Measurements from ENCODE around the gene KMT2D.

The KMT2D gene

GRCh38 chr12:49022558-49023178 is 37.9 kb downstream of the KMT2D start:
- H3K36me3 ChIP-seq: peaks cover 65 to 72% (median 70%) of the 10 kb centered on the region in 11 experiments
- H3K9me3 ChIP-seq (replicated peaks in 1 of 11): no peaks in the 10 kb centered on the region
- H3K4me1 ChIP-seq: peaks cover 18 to 30% (median 24%) of the 10 kb centered on the region in 10 experiments
- no peak overlapping the region for H3K4me2 ChIP-seq
- no peak overlapping the region for H3K4me3 ChIP-seq
- no peak for TF ChIP-seq Cebpa-rat (IDR thresholded peaks at IDR 0.05)
- H4K20me1 ChIP-seq: peaks cover 23 to 57% (median 46%) of the 10 kb centered on the region in 11 experiments; a peak in 20 of 22 replicates
- no peaks in the 10 kb centered on the region for H3K27me3 ChIP-seq
- peak overlapping the region in 2 of 11 experiments; percentile 2 to 12; a peak in 1 of 22 replicates for H3K27ac ChIP-seq
- peak overlapping the region in 1 of 11 experiments; percentile 26; a peak in 1 of 22 replicates for H3K9ac ChIP-seq

- H3K27me3 ChIP-seq: no peaks in the 10 kb centered on the region
- H3K27ac ChIP-seq: peak overlapping the region in 8 of 11 experiments; percentile 25 to 98 (median 64); a peak in 14 of 22 replicates
- no peak overlapping the region for H3K4me3 ChIP-seq
- H3K9ac ChIP-seq: peak overlapping the region in 6 of 11 experiments; percentile 26 to 48 (median 38); a peak in 8 of 22 replicates
- H3K9me3 ChIP-seq (replicated peaks in 1 of 11): no peaks in the 10 kb centered on the region
- TF ChIP-seq Cebpa-rat (IDR thresholded peaks at IDR 0.05): no peak
- H3K4me1 ChIP-seq: peaks cover 25 to 40% (median 34%) of the 10 kb centered on the region in 10 experiments
- H4K20me1 ChIP-seq: peaks cover 18 to 45% (median 34%) of the 10 kb centered on the region in 11 experiments; a peak in 20 of 22 replicates
- H3K36me3 ChIP-seq: peaks cover 52 to 59% (median 57%) of the 10 kb centered on the region in 11 experiments
- peak overlapping the region in 7 of 11 experiments; percentile 10 to 84 (median 66); a peak in 7 of 22 replicates for H3K4me2 ChIP-seq
These were observed 39.2 kb downstream of the KMT2D start for GRCh38 chr12:49021292-49021915.

GRCh38 chr12:49020441-49020840 is 40.2 kb downstream of the KMT2D start:
- Histone ChIP-seq H3K9me3 (replicated peaks in 1 of 11) (no peaks in the 10 kb centered on the region), H3K27me3 (no peaks in the 10 kb centered on the region), H3K4me1 (peaks cover 25 to 40% (median 36%) of the 10 kb centered on the region in 10 experiments), H3K4me3 (no peak overlapping the region), H3K36me3 (peaks cover 43 to 50% (median 48%) of the 10 kb centered on the region in 11 experiments), H3K9ac (peak overlapping the region in 7 of 11 experiments; percentile 40 to 97 (median 53); a peak in 13 of 22 replicates), H4K20me1 (peaks cover 9 to 35% (median 25%) of the 10 kb centered on the region in 11 experiments; a peak in 19 of 22 replicates), H3K27ac (peak overlapping the region in 10 of 11 experiments; percentile 35 to 99 (median 94); a peak in 19 of 22 replicates), H3K4me2 (peak overlapping the region in 10 of 11 experiments; percentile 52 to 88 (median 67); a peak in 17 of 22 replicates)
- TF ChIP-seq Cebpa-rat (IDR thresholded peaks at IDR 0.05): no peak

GRCh38 chr12:49019443-49020324 is 40.9 kb downstream of the KMT2D start:
- H3K9ac ChIP-seq: peak overlapping the region; percentile 90 to 97 (median 92)
- no peak for TF ChIP-seq Cebpa-rat (IDR thresholded peaks at IDR 0.05)
- H3K36me3 ChIP-seq: peaks cover 35 to 42% (median 40%) of the 10 kb centered on the region in 11 experiments
- no peaks in the 10 kb centered on the region for H3K9me3 ChIP-seq (replicated peaks in 1 of 11)
- peak overlapping the region; percentile 71 to 85 (median 74); a peak in 19 of 20 replicates for H3K4me3 ChIP-seq
- no peaks in the 10 kb centered on the region for H3K27me3 ChIP-seq
- H3K4me2 ChIP-seq: peak overlapping the region; percentile 83 to 94 (median 88)
- peaks cover 1 to 28% (median 17%) of the 10 kb centered on the region in 11 experiments; a peak in 18 of 22 replicates for H4K20me1 ChIP-seq
- H3K27ac ChIP-seq: peak overlapping the region; percentile 89 to 99 (median 95)
- peaks cover 25 to 44% (median 38%) of the 10 kb centered on the region in 10 experiments for H3K4me1 ChIP-seq

- Histone ChIP-seq H3K27me3 (no peaks in the 10 kb centered on the region), H3K36me3 (peaks cover 29 to 36% (median 34%) of the 10 kb centered on the region in 11 experiments), H3K9ac (peak overlapping the region; percentile 90 to 97 (median 92)), H3K4me1 (peaks cover 25 to 47% (median 38%) of the 10 kb centered on the region in 10 experiments), H3K4me2 (peak overlapping the region; percentile 83 to 94 (median 88)), H3K9me3 (replicated peaks in 1 of 11) (no peaks in the 10 kb centered on the region), H3K27ac (peak overlapping the region; percentile 89 to 99 (median 95)), H4K20me1 (peaks cover 0 to 27% (median 13%) of the 10 kb centered on the region in 11 experiments; a peak in 14 of 22 replicates), H3K4me3 (peak overlapping the region; percentile 71 to 85 (median 74))
- TF ChIP-seq Cebpa-rat (IDR thresholded peaks at IDR 0.05): no peak
These were observed 41.5 kb downstream of the KMT2D start for GRCh38 chr12:49019120-49019430.

GRCh38 chr12:49018261-49019119 is 42.1 kb downstream of the KMT2D start, which contains the start of gene PRKAG1:
Gene PRKAG1 (minus strand): TSS chr12:49018776. CDS start chr12:49018740, 36 bp downstream.
- Histone ChIP-seq H3K4me2 (peak within 1 kb of the TSS; percentile 83 to 95 (median 90)), H4K20me1 (peaks cover 0 to 26% (median 11%) of the 10 kb centered on the region in 11 experiments; a peak in 11 of 22 replicates), H3K4me1 (peaks cover 25 to 47% (median 38%) of the 10 kb centered on the region in 10 experiments), H3K4me3 (peak within 1 kb of the TSS; percentile 71 to 85 (median 74)), H3K9ac (peak within 1 kb of the TSS; percentile 90 to 97 (median 92)), H3K9me3 (replicated peaks in 1 of 11) (no peaks in the 10 kb centered on the region), H3K27me3 (no peaks in the 10 kb centered on the region), H3K27ac (peak within 1 kb of the TSS; percentile 89 to 99 (median 95)), H3K36me3 (peaks cover 23 to 31% (median 28%) of the 10 kb centered on the region in 11 experiments)
- peak in 5 of 11 experiments; percentile 31 to 89 (median 64); a peak in 8 of 22 replicates for TF ChIP-seq Cebpa-rat (IDR thresholded peaks at IDR 0.05)

GRCh38 chr12:49017891-49018260 is 42.7 kb downstream of the KMT2D start:
- no peak for TF ChIP-seq Cebpa-rat (IDR thresholded peaks at IDR 0.05)
- peak overlapping the region; percentile 90 to 97 (median 92) for H3K9ac ChIP-seq
- H3K27ac ChIP-seq: peak overlapping the region; percentile 89 to 99 (median 95)

More at GRCh38 chr12:49017891-49018260, 42.7 kb downstream of the KMT2D start:
- H3K36me3 ChIP-seq: peaks cover 17 to 31% (median 27%) of the 10 kb centered on the region in 11 experiments
- peak overlapping the region; percentile 71 to 85 (median 74) for H3K4me3 ChIP-seq
- H4K20me1 ChIP-seq: peaks cover 0 to 20% (median 5%) of the 10 kb centered on the region in 11 experiments; a peak in 10 of 22 replicates
- no peaks in the 10 kb centered on the region for H3K9me3 ChIP-seq (replicated peaks in 1 of 11)
- peak overlapping the region; percentile 73 to 95 (median 86) for H3K4me2 ChIP-seq
- no peaks in the 10 kb centered on the region for H3K27me3 ChIP-seq
- peaks cover 25 to 47% (median 38%) of the 10 kb centered on the region in 10 experiments for H3K4me1 ChIP-seq

Data from BLaER1 treated with 17β-estradiol and CSF1 and Interleukin-3, amounts not matched to agents 10 nM and 100 nM (cell line).